Mononuclear cell (primary cell): ENCODE results near the gene DNER. TPM values are rescaled to one million over a fixed set of nuclear protein-coding genes. Genes with fewer than 3 reads are reported as not detected.
"Not testable (repeated sequence)": the region's sequence is repeated elsewhere in the genome, so short reads cannot be mapped to it uniquely, and the experiment has no call there.

Source experiments
- H3K27me3 ChIP-seq: 2 replicates; pipeline ENCODE4 v1.6.0; 2011; ENCODE audit warnings: low read length, control low read depth; ENCODE audit not compliant: insufficient read depth
- H3K4me1 ChIP-seq: 2 replicates; pipeline ENCODE4 v1.5.1; 2011; ENCODE audit warnings: mild to moderate bottlenecking, low read length, control low read depth; ENCODE audit not compliant: insufficient read depth
- H3K4me3 ChIP-seq: 2 replicates; pipeline ENCODE4 v1.5.1; 2011; ENCODE audit warnings: mild to moderate bottlenecking, low read length, moderate library complexity
- H3K9me3 ChIP-seq: 2 replicates; pipeline ENCODE4 v1.5.1; 2011; ENCODE audit warnings: low read depth, mild to moderate bottlenecking, control low read depth, low read length
- total RNA-seq: library from RNA; depleted of rRNA; stranded (reverse); fragments of >200 nt; gene quantifications from one replicate; pipeline ENCODE4 v1.2.3, GENCODE V29; 2012

The DNER gene
- total RNA-seq, 1 donor, result 0.21 TPM

DNA sequence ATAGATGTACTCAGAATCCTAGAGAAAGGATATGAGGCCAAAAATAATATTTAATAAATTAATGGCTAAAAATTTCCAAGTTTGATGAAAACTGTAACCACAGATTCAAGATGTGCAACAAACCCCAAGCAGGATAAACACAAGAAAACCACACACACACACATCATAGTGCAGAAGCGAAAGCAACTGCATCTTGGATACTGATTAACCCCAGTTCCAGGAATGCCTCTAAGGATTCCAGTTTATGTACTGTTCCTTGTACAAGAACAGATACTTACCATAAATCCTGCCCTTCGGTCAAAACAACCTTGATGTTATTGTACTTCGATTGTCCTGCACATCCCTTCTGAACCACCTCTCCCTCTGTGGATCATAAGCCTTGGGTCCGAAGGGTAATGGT is 320.4 kb downstream of the DNER start:
- no peaks in the 10 kb centered on the region for H3K27me3 ChIP-seq
- no peak overlapping the region for H3K4me3 ChIP-seq
- H3K4me1 ChIP-seq, result peaks cover 4% of the 10 kb centered on the region
- H3K9me3 ChIP-seq, result peaks cover 8% of the 10 kb centered on the region

DNA sequence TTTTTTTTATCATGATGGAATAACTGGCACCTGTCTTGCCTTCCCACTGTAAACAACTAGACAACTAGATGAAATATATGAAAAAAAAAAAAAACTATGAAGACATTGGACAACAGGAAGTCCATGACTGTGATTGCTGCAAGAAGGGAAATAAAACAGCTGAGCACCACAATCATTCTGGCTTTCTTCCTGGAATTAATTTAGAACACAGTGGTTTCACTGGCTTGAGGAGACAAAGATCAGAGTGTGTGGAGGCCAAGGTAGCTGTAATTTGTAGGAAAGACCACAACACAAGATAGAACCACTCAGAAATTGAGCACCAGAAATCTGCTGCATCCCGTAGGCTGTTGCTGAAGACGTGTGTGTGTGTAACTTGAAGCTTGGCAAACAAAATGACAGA is 322.2 kb downstream of the DNER start:
- no peaks in the 10 kb centered on the region for H3K27me3 ChIP-seq
- no peak overlapping the region for H3K4me3 ChIP-seq
- no peaks in the 10 kb centered on the region for H3K9me3 ChIP-seq
- peaks cover 4% of the 10 kb centered on the region for H3K4me1 ChIP-seq

DNA sequence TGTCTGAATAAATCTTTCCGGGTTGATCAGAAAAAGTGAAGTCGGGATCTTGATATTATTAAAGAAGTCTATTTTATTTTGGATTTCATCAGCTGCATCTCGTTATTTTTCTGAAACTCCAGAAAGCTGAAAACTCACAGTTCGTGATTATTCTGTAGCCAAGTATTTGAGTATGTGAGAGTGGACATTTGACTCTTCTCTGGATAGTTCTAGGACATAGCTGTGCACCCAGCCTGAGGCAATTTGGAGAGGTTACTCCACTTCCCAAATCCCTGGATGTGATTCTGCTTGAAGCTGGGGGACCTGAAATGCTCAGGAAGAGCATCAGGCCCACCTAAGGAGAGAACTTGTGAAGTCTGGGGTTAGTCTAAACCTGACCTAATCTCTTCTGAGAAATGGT is 325.6 kb downstream of the DNER start:
- Histone ChIP-seq H3K4me3 (no peak overlapping the region), H3K4me1 (peaks cover 4% of the 10 kb centered on the region), H3K9me3 (no peaks in the 10 kb centered on the region), H3K27me3 (no peaks in the 10 kb centered on the region)

DNA sequence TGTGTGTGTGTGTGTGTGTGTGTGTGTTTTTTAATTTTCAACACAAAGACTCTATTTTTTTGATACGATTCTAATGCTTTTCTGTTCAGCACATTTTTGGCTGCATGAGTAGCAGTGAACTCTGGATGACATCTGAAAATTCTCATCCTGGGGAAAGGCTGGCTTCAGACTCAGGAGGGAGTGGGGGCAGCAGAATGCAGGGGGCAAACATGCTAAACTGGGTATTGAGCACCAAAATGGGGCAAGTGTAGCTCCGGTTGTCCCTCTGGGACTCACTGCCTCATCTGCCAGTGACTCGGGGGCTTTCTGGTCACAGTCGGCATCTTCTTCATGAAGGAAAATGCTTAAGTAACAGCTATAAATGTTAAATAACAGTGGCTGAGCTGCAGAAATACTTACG is 326.5 kb downstream of the DNER start:
- no peaks in the 10 kb centered on the region for H3K27me3 ChIP-seq
- no peak overlapping the region for H3K4me3 ChIP-seq
- peaks cover 4% of the 10 kb centered on the region for H3K4me1 ChIP-seq
- H3K9me3 ChIP-seq, result no peaks in the 10 kb centered on the region

DNA sequence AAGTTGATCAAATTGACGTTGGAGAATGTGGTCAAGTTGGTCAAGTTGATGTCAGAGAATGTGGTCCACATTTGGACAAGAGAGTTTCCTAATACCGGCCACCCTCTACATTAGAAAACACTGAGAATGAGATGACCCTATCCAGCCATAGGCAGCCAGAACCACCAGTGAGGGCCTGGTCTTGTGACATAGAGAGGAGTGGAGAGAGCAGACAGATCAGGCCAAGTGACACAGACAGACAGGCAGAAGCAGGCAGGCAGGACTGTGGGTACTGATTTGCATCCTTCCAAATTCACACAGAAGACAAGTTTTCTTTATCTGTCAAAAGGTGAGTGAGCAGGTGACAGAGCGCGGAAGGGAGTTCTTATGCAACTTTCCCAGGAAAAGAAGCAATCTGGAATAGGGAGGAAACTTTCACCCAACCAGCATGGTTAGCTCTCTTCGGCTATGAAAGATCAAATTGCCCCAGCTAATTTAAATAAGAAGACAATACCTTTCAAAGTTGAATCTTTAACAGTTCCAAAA is 334.2 kb downstream of the DNER start:
- no peak overlapping the region for H3K4me3 ChIP-seq
- H3K4me1 ChIP-seq, result no peaks in the 10 kb centered on the region
- H3K9me3 ChIP-seq, result no peaks in the 10 kb centered on the region
- no peaks in the 10 kb centered on the region for H3K27me3 ChIP-seq

DNA sequence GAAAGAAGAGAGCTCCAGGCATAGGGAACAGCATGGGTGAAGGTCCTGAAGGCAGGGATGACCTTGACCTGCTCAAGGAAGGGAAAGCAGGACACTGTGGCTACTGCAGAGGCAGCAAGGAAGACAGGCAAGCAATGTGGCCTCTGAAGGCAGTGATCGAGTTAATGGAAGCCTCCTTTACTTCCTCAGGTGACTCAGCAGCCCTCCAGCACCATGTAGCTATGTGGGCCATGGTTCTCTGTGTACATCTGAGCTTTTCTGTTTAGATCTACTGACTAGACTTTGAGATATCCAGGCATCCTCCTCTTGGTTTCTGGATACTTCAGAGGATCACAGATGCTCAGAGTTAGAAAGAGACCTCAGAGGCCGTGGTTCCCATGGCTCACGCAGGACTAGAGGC is 336.0 kb downstream of the DNER start:
- H3K4me3 ChIP-seq, result no peak overlapping the region
- H3K9me3 ChIP-seq, result no peaks in the 10 kb centered on the region
- H3K4me1 ChIP-seq, result no peaks in the 10 kb centered on the region
- H3K27me3 ChIP-seq, result no peaks in the 10 kb centered on the region

DNA sequence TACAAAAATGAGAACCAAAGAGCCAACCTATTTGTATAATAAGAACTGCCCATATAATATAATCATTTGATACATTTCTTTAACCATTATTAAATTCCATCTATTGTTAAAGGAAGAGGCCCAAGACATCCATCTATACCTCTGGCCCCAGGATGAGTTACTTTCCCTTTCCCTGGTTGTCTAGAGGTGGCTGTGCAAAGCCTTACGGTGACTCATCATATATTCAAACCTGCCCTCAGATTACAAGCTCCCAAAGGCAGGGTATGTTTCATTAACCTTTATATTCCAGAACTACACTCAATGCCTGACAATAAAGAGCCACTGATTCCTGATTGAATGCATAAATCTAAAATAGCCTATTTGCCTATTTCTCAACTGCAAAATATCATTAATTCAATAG is 337.5 kb downstream of the DNER start:
- Histone ChIP-seq H3K4me3 (no peak overlapping the region), H3K9me3 (no peaks in the 10 kb centered on the region), H3K27me3 (no peaks in the 10 kb centered on the region), H3K4me1 (no peaks in the 10 kb centered on the region)

DNA sequence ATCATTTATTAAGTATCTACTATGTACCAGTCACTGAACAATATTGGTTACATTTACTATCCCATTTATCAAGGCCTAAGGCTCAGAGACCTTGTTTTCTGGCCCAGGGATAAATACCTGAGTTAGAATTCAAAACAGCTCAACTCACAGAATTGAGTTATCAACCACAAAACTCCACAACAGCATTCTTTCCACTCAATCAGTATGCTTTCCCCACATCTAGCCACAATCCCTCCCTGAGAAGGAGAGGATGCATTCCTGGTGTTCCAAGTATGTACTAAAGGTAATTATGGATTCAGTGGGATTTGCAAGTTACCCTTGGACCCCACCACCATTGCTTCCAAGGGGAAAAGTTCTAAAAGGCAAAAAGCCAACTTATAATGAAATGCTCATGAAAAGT is 339.1 kb downstream of the DNER start:
- Histone ChIP-seq H3K27me3 (no peaks in the 10 kb centered on the region), H3K4me3 (no peak overlapping the region), H3K4me1 (no peaks in the 10 kb centered on the region), H3K9me3 (no peaks in the 10 kb centered on the region)

DNA sequence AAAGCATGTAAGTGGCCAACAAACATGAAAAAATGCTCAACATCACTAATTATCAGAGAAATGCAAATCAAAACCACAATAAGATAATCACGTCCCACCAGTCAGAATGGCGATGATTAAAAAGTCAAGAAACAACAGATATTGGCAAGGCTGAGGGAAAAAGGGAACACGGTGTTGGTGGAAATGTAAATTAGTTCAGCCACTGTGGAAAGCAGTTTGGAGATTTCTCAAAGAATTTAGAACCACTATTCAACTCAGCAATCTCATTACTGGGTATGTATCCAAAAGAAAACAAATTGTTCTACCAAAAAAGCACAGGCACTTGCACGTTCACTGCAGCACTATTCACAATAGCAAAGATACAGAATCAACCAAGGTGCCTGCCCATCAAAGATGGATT is 341.0 kb downstream of the DNER start:
- not testable (repeated sequence) for H3K27me3 ChIP-seq, H3K4me3 ChIP-seq, H3K9me3 ChIP-seq, H3K4me1 ChIP-seq

DNA sequence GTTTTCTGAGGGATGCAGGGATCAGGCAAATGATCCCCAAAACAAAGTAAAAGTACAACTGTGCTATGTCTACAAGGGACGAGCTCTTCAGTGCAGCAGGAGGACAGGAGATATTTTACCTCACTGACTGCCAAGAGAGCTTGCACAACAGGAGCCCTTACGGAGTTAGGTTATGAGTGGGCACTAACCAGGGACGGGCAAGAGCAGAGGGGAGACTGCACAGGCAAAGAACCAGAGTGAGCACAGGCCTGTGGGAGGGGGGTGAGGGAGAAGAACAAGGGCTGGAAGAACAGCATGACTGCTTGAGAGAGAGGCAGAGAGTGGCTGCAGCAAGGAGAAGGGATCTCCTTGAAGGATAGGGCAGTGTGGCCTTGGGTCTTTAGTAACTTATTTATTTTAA is 342.1 kb downstream of the DNER start:
- no peak overlapping the region for H3K4me3 ChIP-seq
- H3K4me1 ChIP-seq, result no peaks in the 10 kb centered on the region
- H3K9me3 ChIP-seq, result no peaks in the 10 kb centered on the region
- no peaks in the 10 kb centered on the region for H3K27me3 ChIP-seq

DNA sequence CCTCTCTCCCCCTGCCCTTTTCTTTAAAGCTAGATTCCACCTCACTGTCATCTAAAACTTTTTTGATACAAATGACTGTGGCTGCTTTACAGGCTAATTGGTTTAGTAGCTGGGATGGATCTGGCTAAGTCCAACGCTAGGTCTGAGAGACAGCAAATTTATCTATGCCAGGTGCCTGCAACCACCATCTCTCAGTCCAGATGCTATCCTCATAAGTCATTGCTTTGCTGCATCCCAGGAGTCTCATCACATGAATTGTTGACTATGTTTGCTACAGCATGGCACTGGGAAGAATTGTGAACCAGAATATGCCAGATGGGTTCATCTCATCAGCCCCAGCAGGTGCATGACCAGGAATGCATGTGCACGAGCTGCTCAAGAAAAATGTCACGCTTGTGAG is 343.3 kb downstream of the DNER start:
- H3K27me3 ChIP-seq, result no peaks in the 10 kb centered on the region
- H3K4me1 ChIP-seq, result no peaks in the 10 kb centered on the region
- H3K4me3 ChIP-seq, result no peak overlapping the region
- H3K9me3 ChIP-seq, result no peaks in the 10 kb centered on the region

DNA sequence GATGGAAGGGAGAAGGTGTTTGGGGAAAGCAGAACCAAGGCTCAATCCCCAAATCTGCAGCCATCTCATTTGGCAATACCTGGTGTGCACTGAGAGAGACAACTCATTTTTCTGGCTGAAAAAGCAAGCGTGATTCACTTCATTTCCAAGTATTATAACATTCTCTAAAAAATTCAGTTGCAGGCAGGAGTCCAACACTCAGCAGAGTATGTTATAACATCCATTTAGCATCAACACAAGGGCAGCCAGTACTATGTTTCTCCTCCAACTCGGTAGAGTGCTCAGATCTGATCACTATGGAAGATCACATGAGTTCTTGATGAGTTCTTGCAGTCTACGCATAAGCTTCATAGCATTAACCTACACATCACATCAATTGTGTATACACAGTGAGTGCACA is 343.8 kb downstream of the DNER start:
- Histone ChIP-seq H3K9me3 (no peaks in the 10 kb centered on the region), H3K4me3 (no peak overlapping the region), H3K4me1 (no peaks in the 10 kb centered on the region), H3K27me3 (no peaks in the 10 kb centered on the region)

DNA sequence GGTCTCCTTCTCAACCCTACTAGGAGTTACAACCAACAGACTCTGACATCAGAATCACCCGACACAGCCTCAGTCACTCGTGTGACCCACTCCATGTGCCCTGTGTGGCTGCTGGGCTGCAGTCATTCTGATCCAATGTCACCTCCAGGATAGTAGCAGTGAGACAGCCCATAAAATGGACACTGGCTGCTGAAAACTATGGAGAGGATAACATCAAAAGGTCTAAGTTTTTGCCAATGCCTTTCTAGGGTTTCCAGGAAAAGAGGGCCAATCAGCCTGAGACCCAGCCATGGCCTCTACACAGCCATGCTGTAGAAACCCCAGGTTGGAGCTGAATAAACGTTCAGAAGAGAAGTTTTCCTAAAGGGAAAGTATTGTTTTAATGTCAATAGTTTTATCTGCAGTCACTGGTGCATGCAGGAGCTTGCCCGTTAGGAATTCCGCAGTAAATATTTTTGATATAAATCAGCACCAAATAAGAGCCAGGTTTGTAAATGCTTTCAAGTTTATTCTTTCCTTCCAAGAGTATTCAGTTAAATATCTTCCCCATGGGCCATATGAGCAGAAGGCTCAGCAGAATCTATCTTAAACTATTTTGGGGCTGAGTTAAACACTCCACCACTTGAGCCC is 351.1 kb downstream of the DNER start:
- Histone ChIP-seq H3K9me3 (no peaks in the 10 kb centered on the region), H3K27me3 (no peaks in the 10 kb centered on the region), H3K4me1 (no peaks in the 10 kb centered on the region), H3K4me3 (no peak overlapping the region)

DNA sequence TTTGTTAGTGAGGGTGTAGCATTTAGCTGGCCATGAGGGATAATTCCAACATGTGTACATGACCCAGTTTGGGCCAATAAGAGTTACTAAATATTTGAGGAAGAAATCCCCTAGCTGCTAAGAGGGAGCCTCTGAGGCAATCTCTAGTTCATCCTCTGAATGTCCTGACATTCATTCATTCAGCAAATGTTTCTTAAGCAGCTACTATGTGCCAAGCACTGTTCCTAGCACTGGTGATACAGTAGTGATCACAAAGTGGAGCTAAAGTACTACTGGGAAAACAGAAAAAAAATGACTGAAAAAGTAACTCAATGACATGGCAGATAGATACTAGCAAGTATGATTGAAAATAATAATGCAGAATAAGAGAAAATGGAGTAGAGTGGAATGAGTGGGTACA is 363.5 kb downstream of the DNER start:
- Histone ChIP-seq H3K4me3 (no peak overlapping the region), H3K9me3 (no peaks in the 10 kb centered on the region), H3K4me1 (peaks cover 3% of the 10 kb centered on the region), H3K27me3 (no peaks in the 10 kb centered on the region)

DNA sequence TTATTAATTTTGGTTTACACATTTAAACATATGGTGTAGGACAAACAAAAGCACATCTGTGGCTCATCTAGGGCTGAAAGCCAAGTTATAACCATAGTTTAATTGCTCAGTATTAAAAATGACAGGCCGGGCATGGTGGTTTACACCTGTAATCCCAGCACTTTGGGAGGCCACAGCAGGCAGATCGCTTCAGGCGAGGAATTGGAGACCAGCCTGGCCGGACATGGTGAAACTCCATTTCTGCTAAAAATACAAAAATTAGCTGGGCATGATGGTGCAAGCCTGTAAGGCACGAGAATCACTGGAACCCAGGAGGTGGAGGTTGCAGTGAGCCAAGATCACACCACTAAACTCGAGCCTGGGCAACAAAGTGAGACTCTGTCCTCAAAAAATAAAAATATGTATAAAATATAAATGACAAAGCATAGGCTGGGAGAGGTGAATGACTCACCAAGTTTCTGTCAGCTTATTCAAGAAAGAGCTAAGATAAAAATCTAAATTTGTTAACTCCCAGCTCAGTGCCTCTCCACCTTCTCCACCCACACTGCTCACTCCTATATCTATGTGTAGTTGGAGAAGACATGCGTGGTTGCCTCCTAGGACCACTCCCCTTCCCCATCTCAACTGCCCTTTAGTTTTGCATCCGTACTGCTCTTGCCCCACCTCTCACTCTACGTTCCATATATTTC is 364.1 kb downstream of the DNER start:
- Histone ChIP-seq H3K4me3 (no peak overlapping the region), H3K4me1 (peaks cover 3% of the 10 kb centered on the region), H3K9me3 (no peaks in the 10 kb centered on the region), H3K27me3 (no peaks in the 10 kb centered on the region)

DNA sequence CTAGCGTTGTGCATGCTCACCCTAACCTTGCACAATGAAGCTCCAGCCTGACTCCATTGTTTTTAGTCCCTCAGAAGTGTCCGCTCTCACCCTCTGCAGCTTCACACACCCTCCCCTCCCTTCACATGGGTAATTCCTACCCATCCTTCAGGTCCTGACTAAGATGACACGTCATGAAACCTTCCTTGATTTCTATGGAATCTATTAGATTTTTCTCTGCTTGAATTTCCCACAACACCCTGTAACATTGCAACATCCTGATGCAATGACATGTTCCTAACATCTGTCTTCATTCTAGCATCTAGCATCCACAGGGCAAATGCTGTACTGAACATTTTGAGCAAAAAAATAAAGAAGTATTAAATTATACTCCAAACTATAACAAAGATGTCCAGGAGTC is 366.2 kb downstream of the DNER start:
- Histone ChIP-seq H3K4me1 (peaks cover 5% of the 10 kb centered on the region), H3K9me3 (no peaks in the 10 kb centered on the region), H3K4me3 (no peak overlapping the region), H3K27me3 (no peaks in the 10 kb centered on the region)
